ENCODE measurements around the gene RNF111. TPM values are rescaled to one million over a fixed set of nuclear protein-coding genes. Genes with fewer than 3 reads are reported as not detected.
A peak's percentile ranks its signal among the peaks of the same experiment; 100 is the strongest.
"Not testable (repeated sequence)": the region's sequence is repeated elsewhere in the genome, so short reads cannot be mapped to it uniquely, and the experiment has no call there.

RNF111 gene
- polyA plus RNA-seq, 6 donors from 2014 or later, result 17.0 to 28.5 (median 25.4) TPM

- Mint-ChIP-seq H3K36me3 (peaks cover 19 to 29% of the 10 kb centered on the region in 2 donors), H3K27ac (peak overlapping the region in 1 of 6 donors; percentile 41), H3K4me1 (peaks cover 15 to 24% (median 24%) of the 10 kb centered on the region in 3 donors), H3K9me3 (peaks cover 7 to 30% (median 14%) of the 10 kb centered on the region in 7 donors), H3K4me3 (no peak overlapping the region), H3K27me3 (no peaks in the 10 kb centered on the region)
- no peak for ATAC-seq (ENCODE audit: low read depth in 2 of 2)
- DNase-seq, result no peak
Measured at GRCh38 chr15:59131969-59132562, 144.6 kb downstream of the RNF111 start.

DNA sequence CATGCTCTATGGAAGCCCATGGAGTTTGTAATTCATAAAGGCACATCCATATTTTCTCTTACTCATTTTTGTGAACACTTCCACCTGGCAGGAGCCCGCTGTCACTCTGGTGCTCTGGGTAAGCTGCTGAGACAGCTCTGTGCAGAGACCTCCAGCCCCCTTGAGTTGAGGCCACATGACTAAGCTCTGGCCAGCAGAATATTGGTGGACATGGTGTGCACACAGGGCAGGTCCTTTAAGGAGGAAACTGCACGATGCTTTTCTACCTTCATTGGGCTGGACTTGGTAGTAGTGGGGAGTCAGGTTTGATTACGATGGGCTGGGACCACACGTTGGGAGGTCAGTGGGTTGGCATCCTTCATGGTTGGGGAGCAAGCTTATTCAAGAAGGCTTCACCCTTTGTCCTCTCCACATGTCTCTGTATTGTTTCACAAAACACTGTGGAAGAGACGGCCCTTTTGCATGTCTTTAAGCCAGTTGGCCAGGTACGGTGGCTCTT, 146.5 kb downstream of the RNF111 start:
- no peak for ATAC-seq (ENCODE audit: low read depth in 2 of 2)
- Mint-ChIP-seq H3K4me1 (peaks cover 7 to 19% (median 17%) of the 10 kb centered on the region in 3 donors), H3K4me3 (peak overlapping the region in 1 of 8 donors; percentile 3), H3K36me3 (peaks cover 12 to 36% of the 10 kb centered on the region in 2 donors), H3K27ac (peak overlapping the region in 2 of 6 donors; percentile 11 to 41), H3K27me3 (no peaks in the 10 kb centered on the region), H3K9me3 (peaks cover 0 to 18% (median 10%) of the 10 kb centered on the region in 7 donors)
- no peak for DNase-seq

DNA sequence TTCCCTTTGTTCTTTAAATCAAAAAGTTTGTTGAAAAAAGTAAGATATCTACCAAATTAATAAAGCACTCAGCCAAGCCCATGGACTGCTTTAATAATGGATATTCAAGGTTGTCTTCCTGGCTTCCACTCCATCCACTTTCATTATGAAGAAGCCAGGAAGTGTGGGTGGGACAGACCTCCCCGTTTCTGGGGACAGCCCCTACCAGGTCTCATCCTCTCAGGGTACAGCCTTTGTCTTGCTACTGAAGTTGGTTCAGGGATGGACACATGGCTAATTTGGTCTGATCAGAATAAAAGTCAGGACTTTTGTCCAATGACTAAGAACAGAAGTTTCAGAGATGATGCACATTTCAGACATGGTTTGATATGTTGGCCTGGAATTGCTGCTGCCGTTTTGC, 150.1 kb downstream of the RNF111 start:
- peak overlapping the region in 3 of 6 donors; percentile 36 to 54 (median 37) for H3K27ac Mint-ChIP-seq

GRCh38 chr15:59138243-59138642, 150.8 kb downstream of the RNF111 start:
- peak; percentile 53 for DNase-seq
- peaks cover 0 to 38% of the 10 kb centered on the region in 2 donors for H3K36me3 Mint-ChIP-seq
- peaks cover 12 to 15% (median 14%) of the 10 kb centered on the region in 3 donors for H3K4me1 Mint-ChIP-seq
- no peaks in the 10 kb centered on the region for H3K9me3 Mint-ChIP-seq
- H3K27me3 Mint-ChIP-seq, result no peaks in the 10 kb centered on the region
- H3K4me3 Mint-ChIP-seq, result no peak overlapping the region
- peak; percentile 95 to 98 for ATAC-seq (ENCODE audit: low read depth in 2 of 2)
- peak overlapping the region in 3 of 6 donors; percentile 15 to 85 (median 71) for H3K27ac Mint-ChIP-seq

More for the DNA sequence above, 150.1 kb downstream of the RNF111 start:
- DNase-seq (no peak), ATAC-seq (ENCODE audit: low read depth in 2 of 2) (no peak)
- H3K27me3 Mint-ChIP-seq, result no peaks in the 10 kb centered on the region
- no peaks in the 10 kb centered on the region for H3K9me3 Mint-ChIP-seq
- peaks cover 0 to 33% of the 10 kb centered on the region in 2 donors for H3K36me3 Mint-ChIP-seq
- no peak overlapping the region for H3K4me3 Mint-ChIP-seq
- H3K4me1 Mint-ChIP-seq, result peaks cover 12 to 15% (median 14%) of the 10 kb centered on the region in 3 donors

DNA sequence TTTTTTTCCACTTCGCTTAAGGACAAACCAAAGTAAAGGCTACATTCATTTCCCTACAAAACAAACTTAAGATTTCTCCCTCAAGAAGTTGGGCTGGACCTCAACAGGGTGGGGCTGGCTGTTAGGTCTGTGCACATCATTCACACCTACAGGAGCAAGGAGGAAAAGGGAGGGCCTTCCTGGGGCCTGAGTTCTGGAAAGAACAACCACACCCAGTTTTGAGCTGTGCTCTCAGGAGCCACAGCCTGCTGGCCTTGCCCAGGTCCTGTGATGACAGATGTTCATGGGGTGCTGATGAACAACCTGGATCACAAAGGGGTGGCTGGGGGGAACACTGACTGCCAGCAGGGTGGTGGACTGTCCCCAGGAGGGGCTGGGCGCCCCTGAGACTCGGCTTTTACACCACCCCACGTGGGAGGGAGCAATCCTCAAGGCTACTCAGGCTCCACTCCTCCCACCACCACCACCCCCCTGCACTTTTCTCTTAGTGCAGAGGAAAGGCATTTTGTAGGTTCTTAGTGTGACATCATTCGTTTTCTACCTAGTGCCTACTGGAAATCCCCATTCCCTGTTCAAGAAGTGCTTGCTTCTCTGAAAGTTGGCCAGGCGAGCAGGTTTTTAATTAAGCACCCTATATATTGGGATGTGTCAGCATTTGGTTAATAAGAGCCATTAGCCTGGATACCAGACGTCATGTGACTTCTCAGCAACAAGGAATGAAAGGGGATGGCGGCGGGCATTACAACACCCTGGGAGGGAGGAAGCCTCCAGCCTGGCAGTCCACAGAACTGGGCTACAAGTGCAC, 153.2 kb downstream of the RNF111 start:
- H3K4me3 Mint-ChIP-seq, result no peak overlapping the region
- H3K27me3 Mint-ChIP-seq, result no peaks in the 10 kb centered on the region
- H3K36me3 Mint-ChIP-seq, result peaks cover 0 to 24% of the 10 kb centered on the region in 2 donors
- peak overlapping the region in 2 of 6 donors; percentile 20 to 27 for H3K27ac Mint-ChIP-seq
- DNase-seq (no peak), ATAC-seq (ENCODE audit: low read depth in 2 of 2) (peak in 1 of 2 donors; percentile 20)
- H3K4me1 Mint-ChIP-seq, result peaks cover 12 to 15% (median 14%) of the 10 kb centered on the region in 3 donors
- no peaks in the 10 kb centered on the region for H3K9me3 Mint-ChIP-seq

DNA sequence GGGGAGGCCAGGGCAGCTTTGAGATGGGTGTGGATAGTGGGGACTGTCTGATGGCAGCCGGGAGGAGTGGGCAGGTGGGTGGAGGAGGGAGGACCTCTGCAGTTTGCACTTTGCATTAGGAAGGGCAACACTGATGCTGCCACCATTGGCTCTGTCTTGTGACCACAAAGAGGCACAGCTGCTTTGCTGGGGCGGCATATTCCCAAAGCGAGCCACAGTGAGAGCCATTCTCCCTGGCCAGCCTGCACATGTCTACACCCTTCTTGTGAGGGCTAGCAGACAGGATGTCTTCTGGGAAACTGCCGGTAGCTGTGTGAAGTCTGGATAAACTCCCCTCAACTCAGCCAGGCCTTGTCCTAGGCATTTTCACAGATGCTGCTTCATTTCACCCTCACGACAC, 155.8 kb downstream of the RNF111 start:
- ATAC-seq (ENCODE audit: low read depth in 2 of 2), result no peak
- Mint-ChIP-seq H3K27me3 (no peaks in the 10 kb centered on the region), H3K4me1 (peaks cover 6 to 9% (median 7%) of the 10 kb centered on the region in 3 donors), H3K4me3 (no peak overlapping the region), H3K36me3 (peaks cover 0 to 7% of the 10 kb centered on the region in 2 donors), H3K9me3 (no peaks in the 10 kb centered on the region), H3K27ac (no peak overlapping the region)
- no peak for DNase-seq

DNA sequence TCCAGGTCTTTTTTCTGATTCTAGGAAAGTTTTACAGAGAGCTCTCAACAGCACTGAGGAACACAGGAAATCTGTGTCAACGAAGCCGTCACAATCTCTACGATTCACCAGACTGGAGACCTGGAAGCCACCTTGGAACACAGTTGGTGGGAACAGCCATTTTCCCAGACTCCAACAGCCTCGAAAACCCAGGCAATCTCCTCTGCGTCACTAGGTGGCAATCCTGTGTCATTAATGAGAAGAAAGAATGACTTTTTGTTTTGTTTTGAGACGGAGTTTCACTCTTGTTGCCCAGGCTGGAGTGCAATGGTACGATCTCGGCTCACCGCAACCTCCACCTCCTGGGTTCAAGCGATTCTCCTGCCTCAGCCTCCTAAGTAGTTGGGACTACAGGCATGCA, 157.1 kb downstream of the RNF111 start:
- H3K4me3 Mint-ChIP-seq; H3K27me3 Mint-ChIP-seq; DNase-seq; H3K9me3 Mint-ChIP-seq; H3K4me1 Mint-ChIP-seq; ATAC-seq (ENCODE audit: low read depth in 2 of 2): not testable (repeated sequence)
- peaks cover 12% of the 10 kb centered on the region in 2 donors for H3K36me3 Mint-ChIP-seq
- peak overlapping the region in 1 of 6 donors; percentile 37 for H3K27ac Mint-ChIP-seq

Other genes with a start within 250 kb of the RNF111 start
- 100 to 1,000 TPM; 112 to 148 (median 126) TPM for gene ADAM10, start 238.0 kb upstream of the RNF111 start, polyA plus RNA-seq (ENCODE audit: low read depth in 6 of 6)
- gene MINDY2, start 216.4 kb upstream of the RNF111 start, polyA plus RNA-seq (ENCODE audit: low read depth in 6 of 6), result 10 to 100 TPM in 4 of 6 donors, 1 to 10 TPM in 2; 6.3 to 20.2 (median 12.1) TPM
- gene SLTM, start 54.0 kb upstream of the RNF111 start, polyA plus RNA-seq (ENCODE audit: low read depth in 6 of 6), result 10 to 100 TPM; 42.5 to 100.0 (median 65.9) TPM
- under 1 TPM in 4 of 6 donors, not detected in 2; 0.13 to 0.60 (median 0.30) TPM for gene CCNB2, start 117.5 kb downstream of the RNF111 start, polyA plus RNA-seq (ENCODE audit: low read depth in 6 of 6)
- under 1 TPM in 5 of 6 donors, not detected in 1; 0.14 to 0.54 (median 0.33) TPM for gene LDHAL6B, start 219.2 kb downstream of the RNF111 start, polyA plus RNA-seq (ENCODE audit: low read depth in 6 of 6)